Measurements from ENCODE around the gene FGF2.
"Not testable (repeated sequence)": the region's sequence is repeated elsewhere in the genome, so short reads cannot be mapped to it uniquely, and the experiment has no call there.

FGF2 gene

DNA sequence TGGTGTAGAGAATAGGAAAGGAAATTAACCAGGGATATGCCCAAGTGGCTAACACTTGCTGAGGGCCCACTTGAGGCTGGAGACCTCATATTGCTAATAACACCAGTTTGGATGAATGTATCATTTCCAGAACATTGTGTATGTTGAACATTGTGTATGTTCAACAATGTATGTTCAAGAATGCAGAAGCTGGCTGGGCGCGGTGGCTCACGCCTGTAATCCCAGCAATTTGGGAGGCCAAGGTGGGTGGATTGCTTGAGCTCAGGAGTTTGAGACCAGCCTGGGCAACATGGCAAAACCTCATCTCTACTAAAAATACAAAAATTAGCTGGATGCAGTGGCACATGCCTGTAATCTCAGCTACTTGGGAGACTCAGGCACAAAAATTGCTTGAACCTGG lies 23.2 kb downstream of the FGF2 start:
- not testable (repeated sequence) for DNase-seq

DNA sequence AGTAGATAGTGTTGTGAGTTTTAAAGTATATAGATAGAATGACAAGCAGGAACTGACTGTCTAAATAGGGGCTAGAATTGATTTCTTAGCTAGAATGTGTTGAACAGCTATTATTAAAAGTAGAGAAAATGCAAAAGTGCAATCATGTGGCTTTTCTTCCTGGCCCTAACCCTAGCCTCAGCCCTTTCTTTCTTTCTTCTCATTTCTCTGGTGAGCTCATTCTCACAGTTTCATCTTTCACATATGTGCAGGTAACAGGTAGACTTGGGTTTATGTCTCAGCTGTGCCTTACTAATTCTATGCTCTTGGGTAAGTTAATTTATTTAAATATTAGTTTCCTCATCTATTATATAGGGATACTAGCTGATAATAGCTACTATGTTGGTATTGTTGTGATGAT lies 24.9 kb downstream of the FGF2 start:
- no peak for DNase-seq

DNA sequence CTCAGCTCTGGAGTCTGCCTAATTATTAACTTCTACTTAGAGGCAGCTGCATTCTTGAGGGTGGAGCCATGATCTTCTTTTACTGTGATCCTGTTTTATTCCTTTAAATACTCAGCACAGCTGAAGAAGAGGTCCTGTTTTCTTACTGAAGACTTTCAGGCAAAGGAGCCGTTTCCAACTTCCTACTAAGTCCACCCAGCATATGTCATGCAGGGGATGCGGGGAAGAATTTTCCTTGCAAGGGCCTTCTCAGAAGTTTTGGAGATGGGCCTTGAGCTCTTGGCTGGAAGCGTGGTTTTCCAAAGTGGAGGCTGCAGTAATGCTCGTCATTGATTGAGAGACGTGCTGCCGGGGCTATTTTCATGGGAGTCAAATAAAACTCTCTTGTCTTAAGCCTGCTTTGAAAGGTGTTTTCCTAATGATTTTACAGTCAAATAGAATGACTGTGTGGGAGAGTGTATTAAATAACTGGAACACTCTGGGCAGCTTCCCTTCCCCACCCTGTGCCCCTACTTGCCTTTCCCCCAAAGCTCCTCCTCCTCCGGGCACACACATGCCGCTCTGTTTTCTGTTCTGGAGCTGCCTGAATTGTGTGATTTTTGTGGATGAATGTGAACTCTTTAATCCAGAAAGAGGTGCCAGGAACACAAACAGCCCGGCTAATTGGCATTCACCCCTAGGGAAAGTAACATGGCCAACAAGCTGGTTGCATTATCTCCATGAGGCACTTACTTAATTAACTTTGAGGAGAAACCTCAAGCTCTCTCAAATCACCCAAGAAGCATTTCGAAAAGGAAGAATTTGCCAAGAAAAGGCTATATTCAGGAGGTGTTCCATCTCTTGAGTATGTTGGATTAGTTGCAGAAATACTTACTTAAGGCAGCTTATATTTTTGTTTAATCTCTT lies 28.1 kb downstream of the FGF2 start:
- DNase-seq: no peak

DNA sequence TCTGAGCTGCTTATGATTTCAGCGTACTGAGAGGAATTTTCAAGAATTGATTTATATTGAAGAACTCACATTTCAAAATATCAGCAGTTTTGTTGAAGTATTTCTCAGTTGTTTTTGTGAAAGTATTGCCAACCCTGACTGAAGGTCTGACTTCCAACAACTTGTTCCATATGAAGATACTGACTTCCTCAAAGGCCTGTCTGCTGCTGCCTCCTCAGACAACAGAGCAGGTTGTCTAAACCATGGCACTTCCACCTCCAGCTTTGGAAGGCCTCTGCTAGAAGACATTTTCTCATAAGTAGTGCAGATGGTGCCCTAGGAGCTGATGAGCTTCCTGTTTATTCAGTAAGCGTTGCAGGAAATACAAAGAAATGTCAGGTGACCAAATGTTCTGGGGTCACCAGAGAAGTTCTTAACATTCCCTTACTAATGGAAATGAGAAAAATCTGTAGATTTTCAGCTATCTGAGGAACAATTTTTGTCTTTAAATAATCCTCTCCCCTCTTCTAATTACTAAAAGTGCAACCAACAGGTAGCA lies 28.8 kb downstream of the FGF2 start:
- no peak for DNase-seq

DNA sequence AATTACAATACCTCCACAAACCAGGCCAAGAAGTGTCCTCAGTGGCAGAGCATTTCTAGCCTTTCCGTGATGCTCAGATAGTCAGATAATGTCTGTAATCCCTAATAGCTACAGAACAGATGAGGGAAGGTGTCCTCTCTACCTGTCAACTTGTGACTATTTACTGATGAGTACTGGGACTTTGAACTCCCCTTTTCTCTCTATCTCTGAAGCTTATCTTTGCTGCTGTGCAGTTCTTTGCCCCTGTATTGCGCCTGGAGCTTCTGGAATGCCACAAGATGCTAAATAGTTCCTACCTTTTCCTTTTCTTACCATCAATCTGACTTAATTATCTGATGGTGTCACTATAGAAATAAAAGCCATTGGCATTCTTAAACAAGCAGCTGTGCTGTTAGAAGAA lies 30.5 kb downstream of the FGF2 start:
- DNase-seq: no peak

DNA sequence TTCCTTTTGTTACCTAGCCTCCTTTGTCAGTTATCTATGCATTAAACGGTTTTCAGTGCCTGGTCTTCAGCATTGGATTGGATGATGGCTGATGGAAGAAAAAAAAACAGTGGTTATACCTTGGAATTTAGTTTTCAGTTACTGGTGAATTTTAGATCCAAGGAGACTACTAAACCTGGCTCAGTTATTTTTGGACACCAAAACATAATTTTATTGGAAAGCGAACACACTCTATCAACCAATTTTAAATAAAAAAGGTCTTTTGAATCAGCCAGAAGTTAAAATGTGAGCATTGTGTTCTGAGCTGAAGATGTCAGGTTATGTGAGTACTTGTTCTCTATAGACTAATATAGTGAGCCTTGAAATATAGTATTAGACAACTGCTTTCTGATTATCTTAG lies 32.1 kb downstream of the FGF2 start:
- no peak for DNase-seq

DNA sequence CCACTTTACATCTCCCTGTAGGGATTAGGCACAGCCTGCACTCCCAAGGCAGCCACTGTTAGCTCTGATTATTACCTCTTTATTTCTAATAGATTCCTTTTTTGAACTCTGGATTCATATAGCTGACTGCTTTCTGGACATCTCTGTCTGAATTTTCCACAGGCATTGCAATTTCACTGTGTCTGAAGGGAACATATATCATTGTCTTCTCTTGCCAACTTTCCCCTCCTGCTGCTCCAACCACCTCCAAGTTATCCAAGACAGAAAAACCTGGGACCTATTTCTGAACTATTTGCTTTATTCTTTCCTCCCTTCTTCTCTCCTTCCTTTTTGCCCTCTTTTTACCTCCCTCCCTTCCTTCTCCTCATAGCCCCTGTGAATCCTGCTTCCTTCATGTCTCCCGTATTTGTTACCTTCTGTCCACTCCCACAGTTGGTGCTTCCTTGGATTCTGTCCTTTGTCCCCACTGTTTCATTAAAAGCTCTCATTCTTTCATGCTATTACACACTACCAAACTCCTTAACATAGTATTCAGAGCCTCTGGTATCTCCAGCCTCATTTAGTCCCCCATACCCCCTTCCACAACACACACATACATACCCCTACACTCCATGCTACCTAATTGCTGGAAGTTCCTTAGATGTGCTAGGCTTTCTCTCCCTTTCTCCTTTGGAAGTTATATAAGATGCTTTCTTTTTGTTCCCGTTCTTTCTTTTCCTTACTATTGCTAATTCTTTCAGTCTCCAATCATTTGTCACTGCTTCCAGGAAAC lies 34.7 kb downstream of the FGF2 start:
- DNase-seq: no peak

DNA sequence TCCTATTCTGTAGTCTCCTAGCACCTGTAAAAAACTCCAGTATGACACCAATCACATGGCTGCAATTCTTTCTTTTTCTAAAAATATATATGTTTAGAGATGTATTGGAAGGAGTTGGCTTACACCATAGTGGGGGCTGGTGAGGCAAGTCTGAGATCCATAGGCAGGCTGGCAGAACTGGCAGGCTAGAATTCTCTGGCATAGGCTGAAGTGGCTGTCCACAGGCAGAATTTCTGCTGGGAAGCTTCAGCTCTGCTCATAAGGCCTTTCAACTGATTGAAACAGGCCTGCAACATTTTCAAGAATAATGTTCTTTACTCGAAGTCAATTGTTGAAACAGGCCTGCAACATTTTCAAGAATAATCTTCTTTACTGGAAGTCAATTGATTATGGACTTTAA lies 37.0 kb downstream of the FGF2 start:
- no peak for DNase-seq

DNA sequence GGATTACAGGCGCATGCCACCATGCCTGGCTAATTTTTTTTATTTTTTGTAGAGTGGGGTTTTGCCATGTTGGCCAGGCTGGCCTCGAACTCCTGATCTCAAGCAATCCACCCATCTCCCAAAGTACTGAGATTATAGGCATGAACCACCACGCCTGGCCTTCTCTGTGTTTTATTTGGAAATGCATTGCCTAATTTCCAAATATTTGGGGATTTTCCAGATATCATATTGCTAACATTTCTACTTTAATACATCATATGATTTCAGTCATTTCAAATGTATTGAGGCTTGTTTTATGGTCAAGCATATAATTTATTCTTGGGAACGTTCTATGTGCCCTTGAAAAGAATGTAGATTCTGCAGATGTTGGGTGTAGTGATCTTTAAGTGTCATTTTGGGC lies 38.8 kb downstream of the FGF2 start:
- no peak for DNase-seq

DNA sequence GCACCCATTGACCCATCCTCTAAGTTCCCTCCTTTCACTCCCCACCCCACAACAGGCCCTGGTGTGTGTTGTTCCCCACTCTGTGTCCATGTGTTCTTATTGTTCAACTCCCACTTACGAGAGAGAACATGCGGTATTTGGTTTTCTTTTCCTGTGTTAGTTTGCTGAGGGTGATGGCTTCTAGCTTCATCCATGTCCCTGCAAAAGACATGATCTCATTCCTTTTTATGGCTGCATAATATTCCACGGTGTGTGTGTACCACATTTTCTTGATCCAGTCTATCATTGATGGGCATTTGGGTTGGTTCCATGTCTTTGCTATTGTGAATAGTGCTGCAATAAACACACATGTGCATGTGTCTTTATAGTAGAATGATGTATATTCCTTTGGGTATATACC lies 41.6 kb downstream of the FGF2 start:
- not testable (repeated sequence) for DNase-seq

DNA sequence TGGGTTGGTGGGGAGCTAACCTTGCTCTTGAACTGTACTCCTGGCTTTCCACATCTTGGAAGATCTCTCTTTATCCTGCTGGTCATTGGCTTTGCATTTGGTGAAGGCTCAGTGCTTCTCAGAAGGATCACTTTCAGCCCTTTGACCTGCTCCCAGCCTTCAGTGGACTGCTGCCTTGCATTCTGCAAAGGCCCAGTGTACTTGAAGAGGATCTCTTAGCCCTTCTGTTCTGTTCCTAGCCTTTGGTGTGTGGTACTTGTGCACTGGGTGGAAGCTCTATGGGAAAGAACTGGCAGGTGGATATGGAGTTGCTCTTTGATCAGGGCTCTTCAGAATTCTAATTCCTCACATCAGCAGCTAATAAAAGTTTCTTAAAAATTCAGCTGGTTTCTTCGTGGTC lies 46.5 kb downstream of the FGF2 start:
- DNase-seq: no peak

DNA sequence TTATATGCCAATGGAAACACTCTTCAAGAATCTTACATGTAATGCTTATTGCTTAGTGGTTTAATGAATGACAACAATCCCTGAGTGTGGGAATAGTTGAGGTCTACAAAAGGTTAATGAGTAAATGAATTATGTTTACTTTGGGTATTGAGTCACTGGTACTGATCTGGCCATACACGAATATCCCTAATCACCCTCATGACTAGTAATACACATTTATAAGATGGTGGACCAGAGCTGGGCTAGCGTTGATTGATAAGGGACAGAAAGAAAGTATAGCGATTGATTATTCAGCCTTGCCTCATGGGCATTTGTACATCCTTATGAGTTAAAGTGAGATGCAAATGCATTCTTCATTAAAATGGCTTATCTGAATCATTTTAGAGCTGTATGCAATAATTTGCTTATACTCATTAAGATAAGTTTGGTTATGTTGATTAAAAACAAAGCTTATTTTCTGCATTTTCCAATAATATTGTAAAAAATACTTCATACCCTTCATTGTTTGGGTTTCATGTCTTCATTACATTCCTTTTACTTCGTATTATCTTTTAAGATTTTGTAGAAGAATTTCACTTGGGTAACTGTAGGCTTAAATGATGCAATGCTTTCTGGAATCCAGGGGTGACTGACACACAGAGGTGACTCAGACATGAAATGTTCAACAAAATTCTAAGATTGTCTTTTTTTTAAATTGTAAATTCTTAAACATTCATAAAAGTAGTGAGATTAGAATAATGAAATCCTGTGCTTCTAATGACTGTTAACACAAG lies 47.4 kb downstream of the FGF2 start:
- no peak for DNase-seq

DNA sequence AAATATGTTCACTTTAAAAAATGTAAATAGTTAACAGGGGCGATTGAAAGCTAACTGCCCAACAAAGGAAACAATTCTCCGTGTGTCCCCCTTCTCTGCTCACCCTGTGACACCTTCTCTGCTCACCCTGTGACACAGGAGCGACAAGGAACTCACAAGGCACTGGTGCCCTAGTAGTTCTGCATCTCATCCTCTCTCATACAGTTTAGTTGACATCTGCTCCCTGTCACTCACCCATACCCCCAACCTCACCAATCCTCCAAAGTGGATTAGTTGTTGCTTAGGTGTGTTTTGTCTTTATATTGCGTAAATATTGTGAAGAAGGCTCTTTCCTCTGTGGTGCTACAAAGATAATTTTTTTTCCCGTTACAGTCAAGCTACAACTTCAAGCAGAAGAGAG lies 49.3 kb downstream of the FGF2 start:
- no peak for DNase-seq

DNA sequence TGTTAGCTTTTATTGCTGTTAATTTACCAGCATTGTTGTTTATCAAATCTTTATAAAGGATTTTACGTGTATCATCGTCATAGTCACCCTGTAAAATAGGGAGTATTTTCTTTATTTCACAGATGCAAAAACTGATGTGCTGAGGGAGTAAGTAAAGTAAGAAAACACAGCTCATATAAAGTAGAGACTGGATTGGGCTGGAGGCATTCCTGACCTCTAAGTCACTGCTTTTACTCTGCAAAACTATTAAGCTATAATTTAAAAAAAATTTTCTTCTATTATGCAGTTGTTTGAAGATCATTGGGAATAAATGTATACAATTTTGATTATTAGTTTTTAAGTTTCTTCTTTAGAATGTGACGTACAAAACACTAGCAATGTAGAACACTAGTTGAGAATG lies 49.8 kb downstream of the FGF2 start:
- no peak for DNase-seq

DNA sequence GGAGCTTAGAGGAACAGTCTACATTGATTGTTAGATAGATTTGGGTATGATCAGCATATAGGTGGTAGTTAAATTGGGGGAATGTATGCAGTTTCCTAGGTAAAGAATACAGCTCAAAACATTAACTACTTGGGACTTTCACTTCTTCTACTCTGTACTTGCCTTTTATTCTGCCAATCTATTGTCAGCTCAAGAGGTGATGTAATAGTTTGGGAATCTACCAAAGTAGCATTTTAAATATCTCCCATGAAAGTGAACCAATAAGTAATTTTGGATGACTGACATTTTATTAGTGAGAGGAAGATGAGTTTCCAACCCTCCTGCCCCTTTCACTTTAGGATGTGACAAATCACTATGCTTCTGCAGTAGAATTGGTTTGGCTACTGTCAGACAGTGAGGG lies 52.4 kb downstream of the FGF2 start:
- DNase-seq: no peak

DNA sequence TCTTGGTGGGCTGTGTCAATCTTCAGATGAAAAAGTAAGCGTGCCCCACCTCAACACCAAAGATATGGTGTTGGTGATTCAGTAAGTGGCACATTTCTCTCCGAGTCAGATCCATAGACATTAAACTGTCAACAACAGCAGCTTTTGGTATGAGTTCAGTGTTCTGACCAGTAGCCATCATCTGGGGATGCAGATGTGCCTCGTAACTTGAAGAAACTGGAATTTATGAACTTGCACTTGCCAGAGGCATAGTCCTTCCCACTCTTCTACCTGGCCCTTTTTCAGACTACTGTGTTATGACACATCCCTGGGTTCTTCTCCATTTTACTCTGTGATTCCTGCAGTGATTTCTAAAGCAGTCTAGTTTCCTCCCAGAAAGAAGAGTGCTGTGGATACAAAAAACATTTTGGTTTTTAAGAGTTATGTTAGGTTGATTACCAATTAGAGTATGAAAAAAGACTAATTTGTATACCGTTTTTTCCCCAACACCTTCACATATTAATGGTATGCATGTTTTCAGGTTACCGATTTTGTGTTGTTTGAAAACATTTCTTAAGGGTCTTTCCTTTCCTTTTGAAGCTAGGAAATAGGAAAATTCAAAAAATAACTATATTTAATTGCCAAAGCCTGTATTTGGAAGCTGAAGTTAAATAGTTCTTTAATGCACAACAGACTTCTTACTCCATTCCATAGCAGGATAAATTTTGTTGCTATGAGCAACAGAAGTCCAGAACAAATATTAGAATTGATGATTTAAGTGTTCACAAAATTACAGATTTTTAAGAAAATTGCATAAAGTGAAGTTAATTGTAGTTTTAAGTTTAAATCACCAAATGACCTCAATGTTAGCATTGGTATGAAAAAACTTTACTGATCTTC lies 56.5 kb downstream of the FGF2 start:
- DNase-seq: no peak

DNA sequence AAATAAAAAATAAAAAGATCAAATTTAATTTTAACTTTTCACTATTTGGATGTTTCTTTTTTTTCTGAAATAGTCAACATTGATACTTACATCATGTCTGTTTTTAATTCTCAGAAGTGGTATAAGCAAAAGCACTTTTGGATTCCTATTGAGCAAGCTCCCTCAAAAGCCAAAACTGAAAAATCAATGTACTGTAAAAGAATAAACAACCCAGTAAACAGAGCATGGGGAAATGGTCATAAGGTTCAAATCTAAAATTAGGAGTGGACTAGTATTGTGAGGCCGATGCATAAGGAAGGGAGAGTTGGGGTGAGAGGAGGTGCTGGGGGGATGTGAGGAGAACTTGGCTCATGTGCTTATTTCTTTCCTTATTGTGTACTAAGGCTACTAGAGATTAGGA lies 57.9 kb downstream of the FGF2 start:
- no peak for DNase-seq

DNA sequence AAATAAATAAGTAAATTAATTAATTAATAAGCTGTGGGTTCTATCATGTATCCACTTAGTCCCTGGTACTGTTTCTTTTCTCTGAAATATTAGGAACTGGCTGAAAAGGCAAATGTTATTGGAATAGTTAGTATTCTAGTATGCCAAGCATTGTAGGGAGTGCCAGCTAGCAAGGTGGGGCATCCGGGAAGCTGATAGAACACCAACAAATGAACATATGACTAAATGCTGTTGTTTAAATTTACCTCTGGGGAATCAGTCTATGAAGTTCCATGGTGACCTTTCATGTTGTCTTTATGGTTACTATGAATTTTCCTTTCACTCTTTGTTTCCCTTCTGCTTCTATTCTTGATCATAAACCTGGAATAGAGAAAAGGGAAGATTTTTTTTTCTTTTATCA lies 63.1 kb downstream of the FGF2 start:
- no peak for DNase-seq

DNA sequence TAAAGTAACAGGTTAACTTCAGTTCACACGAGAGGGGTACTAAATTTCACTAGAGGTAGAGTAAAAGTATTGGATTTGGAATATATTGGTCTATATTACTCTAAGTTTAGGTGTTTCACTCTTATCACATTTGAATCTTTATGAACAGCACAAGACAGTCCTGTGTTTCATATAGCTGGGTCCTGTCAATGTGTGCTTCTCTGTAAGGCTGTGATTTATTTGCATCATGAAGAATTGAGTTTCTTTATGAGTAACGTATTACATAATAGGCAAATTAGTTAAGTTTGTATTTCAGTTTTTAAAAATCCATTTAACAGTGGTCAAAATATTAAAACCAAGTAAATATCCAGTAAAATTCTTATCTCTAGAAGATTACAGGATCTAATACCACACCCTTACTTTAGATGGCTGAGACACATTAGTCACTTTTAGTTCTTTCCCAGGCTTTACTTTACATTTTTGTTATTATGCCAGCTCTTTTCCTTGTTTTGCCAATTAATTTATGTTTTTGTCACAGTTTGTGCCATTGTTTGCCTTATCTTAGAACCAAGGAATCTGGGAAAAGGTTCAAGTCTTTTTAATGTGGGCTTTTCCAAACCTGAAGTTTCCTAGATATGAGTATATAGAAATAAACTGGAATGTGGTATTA lies 63.6 kb downstream of the FGF2 start:
- DNase-seq: no peak

DNA sequence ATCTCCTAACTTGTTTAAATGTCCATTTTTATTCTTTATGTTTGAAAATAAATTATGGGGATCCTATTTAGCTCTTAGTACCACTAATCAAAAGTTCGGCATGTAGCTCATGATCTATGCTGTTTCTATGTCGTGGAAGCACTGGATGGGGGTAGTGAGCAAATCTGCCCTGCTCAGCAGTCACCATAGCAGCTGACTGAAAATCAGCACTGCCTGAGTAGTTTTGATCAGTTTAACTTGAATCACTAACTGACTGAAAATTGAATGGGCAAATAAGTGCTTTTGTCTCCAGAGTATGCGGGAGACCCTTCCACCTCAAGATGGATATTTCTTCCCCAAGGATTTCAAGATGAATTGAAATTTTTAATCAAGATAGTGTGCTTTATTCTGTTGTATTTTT lies 68.2 kb downstream of the FGF2 start:
- no peak for DNase-seq

DNA sequence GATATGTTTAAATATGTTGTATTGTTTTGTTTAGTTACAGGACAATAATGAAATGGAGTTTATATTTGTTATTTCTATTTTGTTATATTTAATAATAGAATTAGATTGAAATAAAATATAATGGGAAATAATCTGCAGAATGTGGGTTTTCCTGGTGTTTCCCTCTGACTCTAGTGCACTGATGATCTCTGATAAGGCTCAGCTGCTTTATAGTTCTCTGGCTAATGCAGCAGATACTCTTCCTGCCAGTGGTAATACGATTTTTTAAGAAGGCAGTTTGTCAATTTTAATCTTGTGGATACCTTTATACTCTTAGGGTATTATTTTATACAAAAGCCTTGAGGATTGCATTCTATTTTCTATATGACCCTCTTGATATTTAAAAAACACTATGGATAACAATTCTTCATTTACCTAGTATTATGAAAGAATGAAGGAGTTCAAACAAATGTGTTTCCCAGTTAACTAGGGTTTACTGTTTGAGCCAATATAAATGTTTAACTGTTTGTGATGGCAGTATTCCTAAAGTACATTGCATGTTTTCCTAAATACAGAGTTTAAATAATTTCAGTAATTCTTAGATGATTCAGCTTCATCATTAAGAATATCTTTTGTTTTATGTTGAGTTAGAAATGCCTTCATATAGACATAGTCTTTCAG lies 68.8 kb downstream of the FGF2 start:
- DNase-seq: no peak
